SK-N-SH (cell line): ENCODE measurements around the gene SKP2. TPM values are rescaled to one million over a fixed set of nuclear protein-coding genes. Genes with fewer than 3 reads are reported as not detected.

Source experiments
- CTCF ChIA-PET: fragments of 300-600, 350-600 bp; formaldehyde crosslinking; extraction: SDS; loops from one replicate; lab custom pipeline; 2021; lab: Yijun Ruan, JAX
- POLR2A ChIA-PET: fragments of 350-600 bp; sonication (Branson Sonifier 250); formaldehyde crosslinking; extraction: SDS; loops from one replicate; lab custom pipeline; 2020; ENCODE audit warnings: antibody characterized with exemption, inconsistent platforms; lab: Yijun Ruan, JAX
- DNase-seq: peaks from one replicate; pipeline ENCODE4 v3.0.0; 2012
- H2AFZ ChIP-seq: fragments of 200-600 bp; sonication (generic); 2 replicates; pipeline ENCODE4 v1.8.1; 2016; ENCODE audit warnings: antibody characterized with exemption, mild to moderate bottlenecking, low read depth
- H3F3A ChIP-seq: fragments of 200-600 bp; sonication (generic); replicated peaks from 2 replicates; pipeline ENCODE3; 2016; ENCODE audit warnings: antibody characterized with exemption, mild to moderate bottlenecking; ENCODE audit not compliant: insufficient read depth
- H3K27ac ChIP-seq, 2 experiments: fragments of 200-500 bp in 1 of 2; fragments of 200-600 bp in 1 of 2; sonication (Bioruptor generic) in 1 of 2; sonication (generic), shearing (Covaris generic) in 1 of 2; 2 replicates each; pipeline versions ENCODE4 v1.5.1 to v1.6.1; 2014 to 2016; ENCODE audit warnings: low read depth in 2 of 2, inconsistent platforms in 1 of 2, low read length in 1 of 2, mild to moderate bottlenecking in 1 of 2, mixed read lengths in 1 of 2
- H3K27me3 ChIP-seq: fragments of 200-600 bp; sonication (generic), shearing (Covaris generic); 2 replicates; pipeline ENCODE4 v1.6.1; 2016; ENCODE audit warnings: mixed run types; ENCODE audit not compliant: insufficient read depth
- H3K36me3 ChIP-seq, 2 experiments: fragments of 200-500 bp in 1 of 2; fragments of 200-600 bp in 1 of 2; sonication (Bioruptor generic) in 1 of 2; sonication (generic) in 1 of 2; replicated peaks in 1 of 2; 2 replicates each; pipeline versions ENCODE3 to v1.5.1; 2014 to 2016; ENCODE audit warnings: low read length in 1 of 2, mild to moderate bottlenecking in 1 of 2; ENCODE audit not compliant: insufficient read depth in 2 of 2, control insufficient read depth in 1 of 2
- H3K4me1 ChIP-seq, 2 experiments: fragments of 200-500 bp in 1 of 2; fragments of 200-600 bp in 1 of 2; sonication (Bioruptor generic) in 1 of 2; sonication (generic), shearing (Covaris generic) in 1 of 2; 2 replicates each; pipeline versions ENCODE4 v1.5.1 to v1.6.1; 2014 to 2016; ENCODE audit warnings: low read depth in 1 of 2, low read length in 1 of 2, mixed run types in 1 of 2; ENCODE audit not compliant: insufficient read depth in 2 of 2, control insufficient read depth in 1 of 2
- H3K4me2 ChIP-seq: fragments of 200-600 bp; sonication (generic), shearing (Covaris generic); 2 replicates; pipeline ENCODE4 v1.6.1; 2017; ENCODE audit warnings: mixed run types
- H3K4me3 ChIP-seq, 2 experiments: fragments of 200-500 bp in 1 of 2; fragments of 200-600 bp in 1 of 2; sonication (Bioruptor generic) in 1 of 2; sonication (generic), shearing (Covaris generic) in 1 of 2; 2 replicates each; pipeline versions ENCODE4 v1.5.1 to v1.8.1; 2014 to 2016; ENCODE audit warnings: low read depth in 2 of 2, inconsistent platforms in 1 of 2, low read length in 1 of 2, mild to moderate bottlenecking in 1 of 2, mixed read lengths in 1 of 2, moderate library complexity in 1 of 2
- H3K79me2 ChIP-seq: fragments of 200-600 bp; sonication (generic); 2 replicates; pipeline ENCODE4 v1.8.1; 2017; ENCODE audit warnings: mild to moderate bottlenecking; ENCODE audit not compliant: insufficient read depth
- H3K9ac ChIP-seq: fragments of 200-600 bp; sonication (generic); 2 replicates; pipeline ENCODE4 v1.6.1; 2017; ENCODE audit warnings: mixed run types
- H3K9me2 ChIP-seq: fragments of 200-600 bp; sonication (generic); 2 replicates; pipeline ENCODE4 v1.6.1; 2017; ENCODE audit warnings: mixed run types
- H3K9me3 ChIP-seq: fragments of 200-600 bp; sonication (generic); 2 replicates; pipeline ENCODE4 v1.6.1; 2017; ENCODE audit warnings: mixed run types, mild to moderate bottlenecking, moderate library complexity
- H4K20me1 ChIP-seq: fragments of 200-600 bp; sonication (generic); 2 replicates; pipeline ENCODE4 v1.6.1; 2017; ENCODE audit warnings: mild to moderate bottlenecking, mixed run types; ENCODE audit not compliant: insufficient read depth
- CHD2 ChIP-seq: fragments of 150-350 bp; IDR thresholded peaks from 2 replicates; pipeline ENCODE4 v1.6.1; 2018; ENCODE audit warnings: low read length; ENCODE audit not compliant: partially characterized antibody
- ELF1 ChIP-seq: IDR thresholded peaks from 2 replicates; pipeline ENCODE4 v1.4.0; 2012
- EP300 ChIP-seq, 2 experiments: IDR thresholded peaks; 2 replicates each; pipeline versions ENCODE4 v1.4.0 to v1.6.1; 2012; ENCODE audit warnings: borderline replicate concordance in 1 of 2, low read depth in 1 of 2, low read length in 1 of 2
- EZH2phosphoT487 ChIP-seq: fragments of 200-600 bp; sonication (generic); IDR thresholded peaks from 2 replicates; pipeline ENCODE4 v1.6.1; 2017; ENCODE audit warnings: low read depth, mixed run types, mild to moderate bottlenecking, antibody characterized with exemption, moderate library complexity, borderline replicate concordance
- FOXM1 ChIP-seq: IDR thresholded peaks from 2 replicates; pipeline ENCODE4 v1.4.0; 2012; ENCODE audit warnings: low read depth, mild to moderate bottlenecking
- GABPA ChIP-seq: IDR thresholded peaks from 2 replicates; pipeline ENCODE4 v1.4.0; 2012; ENCODE audit warnings: low read depth, mild to moderate bottlenecking
- JUND ChIP-seq: IDR thresholded peaks from 2 replicates; pipeline ENCODE4 v1.4.0; 2012
- MEF2A ChIP-seq: IDR thresholded peaks from 2 replicates; pipeline ENCODE4 v1.4.0; 2012; ENCODE audit warnings: low read depth, borderline replicate concordance
- NRF1 ChIP-seq: IDR thresholded peaks from 2 replicates; pipeline ENCODE4 v1.6.1; 2012; ENCODE audit warnings: low read depth, mild to moderate bottlenecking, low read length
- POLR2AphosphoS5 ChIP-seq: IDR thresholded peaks from 2 replicates; pipeline ENCODE4 v1.6.1; 2012; ENCODE audit warnings: low read depth, low read length
- RAD21 ChIP-seq: IDR thresholded peaks from 2 replicates; pipeline ENCODE4 v1.6.1; 2012; ENCODE audit warnings: mild to moderate bottlenecking, low read length
- RCOR1 ChIP-seq: fragments of 150-350 bp; IDR thresholded peaks from 2 replicates; pipeline ENCODE4 v1.6.1; 2017; ENCODE audit warnings: antibody characterized with exemption, low read length
- RFX5 ChIP-seq: IDR thresholded peaks from 2 replicates; pipeline ENCODE4 v1.6.1; 2012; ENCODE audit warnings: mild to moderate bottlenecking, improper control_type of control experiment, low read length
- SIN3A ChIP-seq: IDR thresholded peaks from 2 replicates; pipeline ENCODE4 v1.6.1; 2012; ENCODE audit warnings: low read depth, mild to moderate bottlenecking, low read length, moderate library complexity, borderline replicate concordance
- TAF1 ChIP-seq: IDR thresholded peaks from 2 replicates; pipeline ENCODE4 v1.6.1; 2012; ENCODE audit warnings: low read depth, mild to moderate bottlenecking, low read length, moderate library complexity, borderline replicate concordance
- TEAD4 ChIP-seq: IDR thresholded peaks from 2 replicates; pipeline ENCODE4 v1.4.0; 2012; ENCODE audit warnings: mild to moderate bottlenecking, borderline replicate concordance; ENCODE audit not compliant: insufficient read depth
- WGBS: methylation state at CpG from one replicate; pipeline ENCODE4 v1.1.6; 2017; ENCODE audit warnings: low lambda C conversion rate; 5-methylcytosine and 5-hydroxymethylcytosine counted together
- polyA plus RNA-seq, 3 experiments: library from polyadenylated mRNA; depleted of rRNA; stranded (reverse); fragments of >200 nt; gene quantifications; 2 replicates each; pipeline ENCODE4 v1.2.3, GENCODE V29; 2012
- TF ChIP-seq, protein P1 (sequence below): IDR thresholded peaks from 2 replicates; pipeline ENCODE4; 2012
- TF ChIP-seq, protein P2 (sequence below): fragments of 150-350 bp; IDR thresholded peaks from 2 replicates; pipeline ENCODE4 v1.6.1; 2016; ENCODE audit warnings: mild to moderate bottlenecking, low read depth, low read length
- TF ChIP-seq, protein P3 (sequence below): IDR thresholded peaks from 2 replicates; pipeline ENCODE4 v1.6.1; 2012; ENCODE audit warnings: mild to moderate bottlenecking, low read depth, low read length, moderate library complexity

Gene SKP2
- polyA plus RNA-seq, 1 of the 3 experiments (the other 2 are of a cell fraction), result 12.4 TPM

DNA sequence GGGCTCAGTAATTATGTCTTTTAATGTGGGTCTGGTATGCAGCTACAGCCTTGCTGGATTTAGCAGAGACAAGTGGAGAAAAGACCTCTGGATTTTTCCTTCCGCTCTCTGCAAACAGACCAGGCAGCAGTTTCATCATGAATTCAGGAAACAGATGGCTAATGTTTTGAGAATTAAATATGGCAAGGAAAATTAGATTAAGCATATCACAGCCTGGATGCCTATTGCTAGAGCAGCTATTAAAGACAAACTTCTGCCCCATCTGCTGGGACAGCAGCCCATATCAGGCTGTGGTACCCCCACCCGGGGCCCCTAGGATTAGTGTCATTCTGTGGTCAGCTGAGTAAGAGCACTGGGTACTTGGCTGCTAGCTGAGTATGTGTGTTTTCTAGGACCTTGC is 6.2 kb downstream of the SKP2 start (continued):
- TF ChIP-seq, protein P1, sequence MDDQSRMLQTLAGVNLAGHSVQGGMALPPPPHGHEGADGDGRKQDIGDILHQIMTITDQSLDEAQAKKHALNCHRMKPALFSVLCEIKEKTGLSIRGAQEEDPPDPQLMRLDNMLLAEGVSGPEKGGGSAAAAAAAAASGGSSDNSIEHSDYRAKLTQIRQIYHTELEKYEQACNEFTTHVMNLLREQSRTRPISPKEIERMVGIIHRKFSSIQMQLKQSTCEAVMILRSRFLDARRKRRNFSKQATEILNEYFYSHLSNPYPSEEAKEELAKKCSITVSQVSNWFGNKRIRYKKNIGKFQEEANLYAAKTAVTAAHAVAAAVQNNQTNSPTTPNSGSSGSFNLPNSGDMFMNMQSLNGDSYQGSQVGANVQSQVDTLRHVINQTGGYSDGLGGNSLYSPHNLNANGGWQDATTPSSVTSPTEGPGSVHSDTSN, result peak; percentile 74
- TF ChIP-seq TEAD4, result peak; percentile 75
- peak; percentile 51 to 98; a peak in 3 of 4 replicates for TF ChIP-seq EP300 (IDR thresholded peaks at IDR 0.05; ENCODE audit: borderline replicate concordance in 1 of 2, low read depth in 1 of 2, low read length in 1 of 2)
- TF ChIP-seq SIN3A, result no peak

DNA sequence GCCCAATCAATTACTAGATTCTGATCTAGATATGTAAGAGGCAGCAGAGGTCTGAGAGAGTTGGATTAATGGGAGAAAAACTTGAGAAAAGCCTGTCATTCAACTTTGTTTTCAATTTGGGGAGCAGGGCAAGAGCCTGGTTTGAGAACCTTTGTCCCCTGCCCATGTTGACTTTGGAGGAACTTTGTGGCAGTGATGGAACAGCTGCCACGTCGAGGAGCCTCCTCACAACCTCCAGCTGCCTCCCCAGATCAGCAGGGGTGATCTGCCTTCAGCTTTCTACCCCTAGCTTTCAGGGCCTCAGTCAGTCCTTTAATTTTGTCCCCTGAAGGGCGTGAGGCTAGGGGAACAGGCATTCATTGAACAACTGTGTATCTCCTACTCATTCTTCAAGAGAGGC is 8.7 kb downstream of the SKP2 start:
- H3K4me1 ChIP-seq, result peaks cover 38 to 50% of the 10 kb centered on the region in 2 experiments
- no peak overlapping the region for H2AFZ ChIP-seq
- ChIA-PET CTCF (interaction anchor here (1.7 kb wide), 1 partner anchor 9 kb away, joined by 3 read pairs; no protein-coding TSS in a partner anchor), POLR2A (no interaction called here)
- no peaks in the 10 kb centered on the region for H3F3A ChIP-seq
- H3K4me3 ChIP-seq, result no peak overlapping the region
- no peak overlapping the region for H3K9ac ChIP-seq
- DNase-seq, result no peak
- WGBS, result 100% methylated on average over 3 of the region's 3 CpGs
- no peaks in the 10 kb centered on the region for H4K20me1 ChIP-seq
- TF ChIP-seq GABPA, result no peak
- no peak for TF ChIP-seq EP300 (IDR thresholded peaks at IDR 0.05; ENCODE audit: borderline replicate concordance in 1 of 2, low read depth in 1 of 2, low read length in 1 of 2)
- TF ChIP-seq, protein P2, sequence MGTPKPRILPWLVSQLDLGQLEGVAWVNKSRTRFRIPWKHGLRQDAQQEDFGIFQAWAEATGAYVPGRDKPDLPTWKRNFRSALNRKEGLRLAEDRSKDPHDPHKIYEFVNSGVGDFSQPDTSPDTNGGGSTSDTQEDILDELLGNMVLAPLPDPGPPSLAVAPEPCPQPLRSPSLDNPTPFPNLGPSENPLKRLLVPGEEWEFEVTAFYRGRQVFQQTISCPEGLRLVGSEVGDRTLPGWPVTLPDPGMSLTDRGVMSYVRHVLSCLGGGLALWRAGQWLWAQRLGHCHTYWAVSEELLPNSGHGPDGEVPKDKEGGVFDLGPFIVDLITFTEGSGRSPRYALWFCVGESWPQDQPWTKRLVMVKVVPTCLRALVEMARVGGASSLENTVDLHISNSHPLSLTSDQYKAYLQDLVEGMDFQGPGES, result no peak
- TF ChIP-seq FOXM1, result no peak
- no peak for TF ChIP-seq MEF2A
- no peak for TF ChIP-seq ELF1
- TF ChIP-seq NRF1, result no peak
- no peaks in the 10 kb centered on the region for H3K9me2 ChIP-seq
- H3K27ac ChIP-seq, result no peak overlapping the region; a peak in 1 of 4 replicates
- peaks cover 37 to 78% of the 10 kb centered on the region in 2 experiments for H3K36me3 ChIP-seq
- peaks cover 43% of the 10 kb centered on the region for H3K79me2 ChIP-seq
- no peak overlapping the region for H3K4me2 ChIP-seq
- no peaks in the 10 kb centered on the region for H3K9me3 ChIP-seq
- H3K27me3 ChIP-seq, result no peaks in the 10 kb centered on the region

DNA sequence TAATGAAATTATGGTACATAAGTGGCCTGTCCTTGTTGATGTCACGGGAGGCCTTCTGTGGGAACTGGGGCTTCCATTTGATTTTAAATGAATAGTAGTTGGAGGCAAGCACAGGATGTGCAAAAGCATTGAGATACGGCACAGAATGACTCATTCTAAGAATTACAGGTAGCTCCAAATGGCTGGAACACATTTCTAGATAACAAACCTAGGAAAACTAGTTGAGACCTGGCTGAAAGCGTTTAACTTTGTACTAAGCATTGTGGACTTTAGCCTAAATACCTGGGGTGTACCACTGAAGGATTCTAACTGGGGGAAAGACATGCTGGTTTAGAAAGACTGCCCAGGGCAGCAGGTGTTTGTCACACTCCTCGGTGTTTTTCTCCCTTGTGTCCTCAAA is 9.4 kb downstream of the SKP2 start:
- Histone ChIP-seq H3K4me3 (no peak overlapping the region), H3K4me1 (peaks cover 38 to 42% of the 10 kb centered on the region in 2 experiments), H3K36me3 (peaks cover 42 to 81% of the 10 kb centered on the region in 2 experiments), H3K4me2 (no peak overlapping the region), H3K79me2 (peaks cover 40% of the 10 kb centered on the region), H2AFZ (no peak overlapping the region), H3F3A (no peaks in the 10 kb centered on the region), H4K20me1 (no peaks in the 10 kb centered on the region), H3K27me3 (no peaks in the 10 kb centered on the region), H3K9me3 (no peaks in the 10 kb centered on the region), H3K9me2 (no peaks in the 10 kb centered on the region), H3K9ac (no peak overlapping the region), H3K27ac (peak overlapping the region in 1 of 2 experiments; percentile 40; a peak in 1 of 4 replicates)
- ChIA-PET CTCF (no interaction called here), POLR2A (no interaction called here)
- DNase-seq, result no peak
- WGBS, result 90% methylated on average over 4 of the region's 4 CpGs
- no peak for TF ChIP-seq RFX5
- no peak for TF ChIP-seq JUND
- TF ChIP-seq ELF1, result no peak
- TF ChIP-seq CHD2, result no peak
- TF ChIP-seq TAF1, result no peak
- TF ChIP-seq, protein P2, result no peak
- TF ChIP-seq POLR2AphosphoS5, result no peak
- TF ChIP-seq, protein P3, sequence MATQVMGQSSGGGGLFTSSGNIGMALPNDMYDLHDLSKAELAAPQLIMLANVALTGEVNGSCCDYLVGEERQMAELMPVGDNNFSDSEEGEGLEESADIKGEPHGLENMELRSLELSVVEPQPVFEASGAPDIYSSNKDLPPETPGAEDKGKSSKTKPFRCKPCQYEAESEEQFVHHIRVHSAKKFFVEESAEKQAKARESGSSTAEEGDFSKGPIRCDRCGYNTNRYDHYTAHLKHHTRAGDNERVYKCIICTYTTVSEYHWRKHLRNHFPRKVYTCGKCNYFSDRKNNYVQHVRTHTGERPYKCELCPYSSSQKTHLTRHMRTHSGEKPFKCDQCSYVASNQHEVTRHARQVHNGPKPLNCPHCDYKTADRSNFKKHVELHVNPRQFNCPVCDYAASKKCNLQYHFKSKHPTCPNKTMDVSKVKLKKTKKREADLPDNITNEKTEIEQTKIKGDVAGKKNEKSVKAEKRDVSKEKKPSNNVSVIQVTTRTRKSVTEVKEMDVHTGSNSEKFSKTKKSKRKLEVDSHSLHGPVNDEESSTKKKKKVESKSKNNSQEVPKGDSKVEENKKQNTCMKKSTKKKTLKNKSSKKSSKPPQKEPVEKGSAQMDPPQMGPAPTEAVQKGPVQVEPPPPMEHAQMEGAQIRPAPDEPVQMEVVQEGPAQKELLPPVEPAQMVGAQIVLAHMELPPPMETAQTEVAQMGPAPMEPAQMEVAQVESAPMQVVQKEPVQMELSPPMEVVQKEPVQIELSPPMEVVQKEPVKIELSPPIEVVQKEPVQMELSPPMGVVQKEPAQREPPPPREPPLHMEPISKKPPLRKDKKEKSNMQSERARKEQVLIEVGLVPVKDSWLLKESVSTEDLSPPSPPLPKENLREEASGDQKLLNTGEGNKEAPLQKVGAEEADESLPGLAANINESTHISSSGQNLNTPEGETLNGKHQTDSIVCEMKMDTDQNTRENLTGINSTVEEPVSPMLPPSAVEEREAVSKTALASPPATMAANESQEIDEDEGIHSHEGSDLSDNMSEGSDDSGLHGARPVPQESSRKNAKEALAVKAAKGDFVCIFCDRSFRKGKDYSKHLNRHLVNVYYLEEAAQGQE, result no peak
- TF ChIP-seq EZH2phosphoT487, result no peak
- no peak for TF ChIP-seq RCOR1
- TF ChIP-seq EP300 (IDR thresholded peaks at IDR 0.05; ENCODE audit: borderline replicate concordance in 1 of 2, low read depth in 1 of 2, low read length in 1 of 2), result no peak
- TF ChIP-seq RAD21, result no peak
